ENCODE measurements around the gene CACNA1S. TPM values are rescaled to one million over a fixed set of nuclear protein-coding genes. Genes with fewer than 3 reads are reported as not detected.

CACNA1S gene
- total RNA-seq, 1 donor from 2014 or later = not detected

DNA sequence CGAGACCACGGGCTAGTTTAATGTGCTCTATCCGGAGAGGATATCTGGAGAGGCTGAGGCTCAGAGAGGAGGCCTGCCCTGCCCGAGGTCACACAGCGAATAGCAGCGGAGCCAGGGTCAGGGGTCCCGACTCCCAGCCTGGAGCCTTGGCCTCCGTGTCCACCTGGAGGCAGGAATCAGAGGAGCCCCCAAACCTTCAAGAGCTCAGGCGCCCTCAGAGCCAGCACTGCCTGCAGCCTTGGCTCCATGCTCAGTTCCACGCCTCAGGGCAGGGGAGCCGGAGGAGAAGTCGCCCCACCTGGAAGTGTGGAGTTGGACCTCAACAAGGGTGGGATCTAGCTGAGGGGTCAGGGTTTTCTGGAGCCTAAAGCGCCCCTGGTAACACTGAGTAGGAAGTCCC is 16.7 kb upstream of the CACNA1S start:
- FAIRE-seq = no peak
- H3K4me3 Mint-ChIP-seq (ENCODE audit: unreplicated experiment) = peak overlapping the region; percentile 6
- TF ChIP-seq EZH2 (IDR thresholded peaks at IDR 0.05; ENCODE audit: insufficient read depth, low read length) = no peak
- TF ChIP-seq, protein P1, sequence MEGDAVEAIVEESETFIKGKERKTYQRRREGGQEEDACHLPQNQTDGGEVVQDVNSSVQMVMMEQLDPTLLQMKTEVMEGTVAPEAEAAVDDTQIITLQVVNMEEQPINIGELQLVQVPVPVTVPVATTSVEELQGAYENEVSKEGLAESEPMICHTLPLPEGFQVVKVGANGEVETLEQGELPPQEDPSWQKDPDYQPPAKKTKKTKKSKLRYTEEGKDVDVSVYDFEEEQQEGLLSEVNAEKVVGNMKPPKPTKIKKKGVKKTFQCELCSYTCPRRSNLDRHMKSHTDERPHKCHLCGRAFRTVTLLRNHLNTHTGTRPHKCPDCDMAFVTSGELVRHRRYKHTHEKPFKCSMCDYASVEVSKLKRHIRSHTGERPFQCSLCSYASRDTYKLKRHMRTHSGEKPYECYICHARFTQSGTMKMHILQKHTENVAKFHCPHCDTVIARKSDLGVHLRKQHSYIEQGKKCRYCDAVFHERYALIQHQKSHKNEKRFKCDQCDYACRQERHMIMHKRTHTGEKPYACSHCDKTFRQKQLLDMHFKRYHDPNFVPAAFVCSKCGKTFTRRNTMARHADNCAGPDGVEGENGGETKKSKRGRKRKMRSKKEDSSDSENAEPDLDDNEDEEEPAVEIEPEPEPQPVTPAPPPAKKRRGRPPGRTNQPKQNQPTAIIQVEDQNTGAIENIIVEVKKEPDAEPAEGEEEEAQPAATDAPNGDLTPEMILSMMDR (IDR thresholded peaks at IDR 0.05; ENCODE audit: insufficient read depth, low read depth, low read length) = no peak

DNA sequence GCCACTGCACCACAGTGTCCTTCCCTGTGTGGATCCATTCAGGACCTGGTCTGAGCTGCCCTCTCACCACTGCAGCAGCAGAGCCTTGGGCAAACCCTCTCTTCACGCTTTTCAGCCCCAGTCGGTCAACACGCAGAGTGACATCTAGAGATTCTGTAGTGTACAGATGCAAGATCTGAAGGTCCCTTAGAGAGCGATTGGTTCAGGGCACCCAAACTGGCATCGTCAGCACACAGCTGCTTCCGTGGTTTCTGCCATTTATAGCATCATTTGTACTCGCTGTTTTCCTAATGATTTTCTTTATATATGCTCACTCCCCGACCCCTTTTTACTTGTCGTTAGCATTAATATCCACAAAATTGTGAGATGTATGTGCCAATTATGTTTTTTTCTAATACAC is 16.2 kb upstream of the CACNA1S start:
- Mint-ChIP-seq H3K9me3 (ENCODE audit: unreplicated experiment) (peaks cover 3% of the 10 kb centered on the region), H3K4me3 (ENCODE audit: unreplicated experiment) (peak overlapping the region; percentile 6), H3K4me1 (ENCODE audit: low read depth, unreplicated experiment) (peaks cover 11% of the 10 kb centered on the region), H3K27me3 (ENCODE audit: low read depth, unreplicated experiment) (peaks cover 28% of the 10 kb centered on the region), H3K27ac (ENCODE audit: unreplicated experiment) (no peak overlapping the region), H3K36me3 (ENCODE audit: low read depth, unreplicated experiment) (peaks cover 6% of the 10 kb centered on the region)
- Histone ChIP-seq H3K27me3 (ENCODE audit: insufficient read depth, low read length) (peaks cover 22% of the 10 kb centered on the region), H3K9me3 (ENCODE audit: insufficient read depth, low read depth, low read length) (no peaks in the 10 kb centered on the region), H3K36me3 (ENCODE audit: insufficient read depth, low read length) (no peaks in the 10 kb centered on the region), H3K4me2 (ENCODE audit: low read length) (no peak overlapping the region), H3K4me3 (ENCODE audit: insufficient read depth, low read depth, low read length) (no peak overlapping the region), H3K9ac (ENCODE audit: low read length) (no peak overlapping the region), H3K79me2 (ENCODE audit: insufficient read depth, low read length) (no peaks in the 10 kb centered on the region), H2AFZ (ENCODE audit: low read depth, low read length) (no peak overlapping the region), H3K27ac (ENCODE audit: low read depth, low read length) (no peak overlapping the region), H3K4me1 (ENCODE audit: insufficient read depth, low read length) (peaks cover 8% of the 10 kb centered on the region), H4K20me1 (ENCODE audit: insufficient read depth, low read length) (no peaks in the 10 kb centered on the region)
- FAIRE-seq (no peak), DNase-seq (ENCODE audit: low read depth) (no peak)
- TF ChIP-seq EZH2 (IDR thresholded peaks at IDR 0.05; ENCODE audit: insufficient read depth, low read length) = no peak
- TF ChIP-seq, protein P1 (IDR thresholded peaks at IDR 0.05; ENCODE audit: insufficient read depth, low read depth, low read length) = no peak

More for the DNA sequence above, 16.7 kb upstream of the CACNA1S start:
- no peak overlapping the region for H3K9ac ChIP-seq (ENCODE audit: low read length)
- H3K9me3 Mint-ChIP-seq (ENCODE audit: unreplicated experiment) = peaks cover 3% of the 10 kb centered on the region
- H3K27ac ChIP-seq (ENCODE audit: low read depth, low read length) = no peak overlapping the region
- no peaks in the 10 kb centered on the region for H4K20me1 ChIP-seq (ENCODE audit: insufficient read depth, low read length)
- peaks cover 9% of the 10 kb centered on the region for H3K36me3 Mint-ChIP-seq (ENCODE audit: low read depth, unreplicated experiment)
- H3K4me3 ChIP-seq (ENCODE audit: insufficient read depth, low read depth, low read length) = no peak overlapping the region
- no peak overlapping the region for H3K27ac Mint-ChIP-seq (ENCODE audit: unreplicated experiment)
- H3K27me3 ChIP-seq (ENCODE audit: insufficient read depth, low read length) = peaks cover 17% of the 10 kb centered on the region
- no peaks in the 10 kb centered on the region for H3K79me2 ChIP-seq (ENCODE audit: insufficient read depth, low read length)
- peaks cover 11% of the 10 kb centered on the region for H3K4me1 Mint-ChIP-seq (ENCODE audit: low read depth, unreplicated experiment)
- H3K9me3 ChIP-seq (ENCODE audit: insufficient read depth, low read depth, low read length) = no peaks in the 10 kb centered on the region
- no peak for DNase-seq (ENCODE audit: low read depth)
- H3K27me3 Mint-ChIP-seq (ENCODE audit: low read depth, unreplicated experiment) = peaks cover 24% of the 10 kb centered on the region
- peaks cover 8% of the 10 kb centered on the region for H3K4me1 ChIP-seq (ENCODE audit: insufficient read depth, low read length)
- no peak overlapping the region for H3K4me2 ChIP-seq (ENCODE audit: low read length)
- H3K36me3 ChIP-seq (ENCODE audit: insufficient read depth, low read length) = no peaks in the 10 kb centered on the region
- H2AFZ ChIP-seq (ENCODE audit: low read depth, low read length) = no peak overlapping the region

DNA sequence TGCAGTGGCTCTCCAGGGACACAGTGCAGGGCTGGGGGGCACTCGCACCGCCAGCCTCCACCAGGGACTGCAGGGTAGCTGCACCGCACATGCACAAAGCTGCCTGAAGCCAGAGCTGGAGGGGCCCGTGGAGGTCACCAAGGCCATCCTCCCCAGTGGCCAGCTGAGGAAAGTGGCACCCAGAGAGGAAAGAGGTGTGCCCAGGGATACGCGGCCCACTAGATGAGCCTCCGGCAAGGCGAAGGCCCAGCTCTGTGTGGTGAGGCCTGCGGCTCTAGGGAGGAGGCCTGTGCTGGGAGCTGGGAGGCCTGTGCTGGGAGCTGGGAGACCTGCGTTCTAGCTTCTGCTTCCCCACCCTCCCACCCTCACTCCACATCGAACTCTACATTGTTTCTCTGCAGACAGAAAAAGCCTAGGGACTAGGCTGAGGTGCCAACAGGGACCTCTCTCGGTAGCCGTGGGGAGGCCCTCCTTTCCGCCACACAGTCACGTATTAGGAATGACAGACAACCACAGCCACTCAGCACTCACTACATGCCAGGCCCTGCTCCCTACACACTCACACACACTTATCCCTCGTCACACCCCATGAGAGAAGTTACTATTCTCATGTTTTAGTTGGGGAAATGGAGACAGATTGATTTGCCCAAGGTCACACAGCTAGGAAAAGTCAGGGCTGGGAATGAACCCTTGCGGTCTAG is 15.7 kb upstream of the CACNA1S start:
- no peaks in the 10 kb centered on the region for H3K79me2 ChIP-seq (ENCODE audit: insufficient read depth, low read length)
- H3K4me2 ChIP-seq (ENCODE audit: low read length) = no peak overlapping the region
- H3K36me3 ChIP-seq (ENCODE audit: insufficient read depth, low read length) = no peaks in the 10 kb centered on the region
- H3K4me1 ChIP-seq (ENCODE audit: insufficient read depth, low read length) = peaks cover 8% of the 10 kb centered on the region
- peaks cover 4% of the 10 kb centered on the region for H3K36me3 Mint-ChIP-seq (ENCODE audit: low read depth, unreplicated experiment)
- no peak overlapping the region for H3K9ac ChIP-seq (ENCODE audit: low read length)
- no peak overlapping the region for H3K4me3 ChIP-seq (ENCODE audit: insufficient read depth, low read depth, low read length)
- H3K27ac Mint-ChIP-seq (ENCODE audit: unreplicated experiment) = no peak overlapping the region
- H3K27me3 ChIP-seq (ENCODE audit: insufficient read depth, low read length) = peaks cover 28% of the 10 kb centered on the region
- H3K9me3 ChIP-seq (ENCODE audit: insufficient read depth, low read depth, low read length) = no peaks in the 10 kb centered on the region
- H3K9me3 Mint-ChIP-seq (ENCODE audit: unreplicated experiment) = peaks cover 3% of the 10 kb centered on the region
- no peaks in the 10 kb centered on the region for H4K20me1 ChIP-seq (ENCODE audit: insufficient read depth, low read length)
- no peak overlapping the region for H2AFZ ChIP-seq (ENCODE audit: low read depth, low read length)
- DNase-seq (ENCODE audit: low read depth) (peak; percentile 71), FAIRE-seq (no peak)
- peaks cover 34% of the 10 kb centered on the region for H3K27me3 Mint-ChIP-seq (ENCODE audit: low read depth, unreplicated experiment)
- no peak for TF ChIP-seq EZH2 (IDR thresholded peaks at IDR 0.05; ENCODE audit: insufficient read depth, low read length)
- TF ChIP-seq, protein P1 (IDR thresholded peaks at IDR 0.05; ENCODE audit: insufficient read depth, low read depth, low read length) = no peak
- H3K27ac ChIP-seq (ENCODE audit: low read depth, low read length) = no peak overlapping the region
- H3K4me3 Mint-ChIP-seq (ENCODE audit: unreplicated experiment) = no peak overlapping the region
- peaks cover 11% of the 10 kb centered on the region for H3K4me1 Mint-ChIP-seq (ENCODE audit: low read depth, unreplicated experiment)

Data from astrocyte (in vitro differentiated cells and primary cell).